Urinary bladder (tissue), 4 donors: ENCODE results near the gene RBMX. TPM values are rescaled to one million over a fixed set of nuclear protein-coding genes. Genes with fewer than 3 reads are reported as not detected.

ENCODE experiments used
- DNase-seq: peaks from one replicate; pipeline ENCODE4 v3.0.0-alpha.2; 2015; ENCODE audit errors: extremely low spot score
- H3K27ac ChIP-seq: one replicate; pipeline ENCODE4 v1.5.1; 2013; ENCODE audit warnings: low read depth, mild to moderate bottlenecking, moderate library complexity
- H3K36me3 ChIP-seq: one replicate; pipeline ENCODE4 v1.6.1; 2013; ENCODE audit warnings: mild to moderate bottlenecking, moderate library complexity; ENCODE audit not compliant: insufficient read depth
- H3K4me1 ChIP-seq: one replicate; pipeline ENCODE4 v1.6.1; 2013; ENCODE audit warnings: mild to moderate bottlenecking, moderate library complexity; ENCODE audit not compliant: insufficient read depth
- H3K4me3 ChIP-seq: one replicate; pipeline ENCODE4 v1.5.1; 2013; ENCODE audit warnings: low read depth, low read length
- WGBS: extraction: QIAGEN DNeasy Blood & Tissue Kit; methylation state at CpG from one replicate; pipeline ENCODE4 v1.1.7; 2013; 5-methylcytosine and 5-hydroxymethylcytosine counted together
- polyA plus RNA-seq: library from polyadenylated mRNA; stranded (reverse); fragments of 200-250 nt; gene quantifications from one replicate; pipeline ENCODE4 v1.2.3, GENCODE V29; 2013
- small RNA-seq: library from RNA; depleted of rRNA; stranded (forward); fragments of <200 nt; gene quantifications from one replicate; pipeline ENCODE3, GENCODE V24; 2014
- total RNA-seq: library from RNA; depleted of rRNA; stranded (reverse); fragments of >200 nt; gene quantifications from one replicate; pipeline ENCODE4 v1.2.3, GENCODE V29; 2014
- donor health status: healthy with polysubstance abuse.
- donor health status: healthy.

RBMX gene
- total and polyA plus RNA-seq, 2 donors = 124 to 234 TPM

DNA sequence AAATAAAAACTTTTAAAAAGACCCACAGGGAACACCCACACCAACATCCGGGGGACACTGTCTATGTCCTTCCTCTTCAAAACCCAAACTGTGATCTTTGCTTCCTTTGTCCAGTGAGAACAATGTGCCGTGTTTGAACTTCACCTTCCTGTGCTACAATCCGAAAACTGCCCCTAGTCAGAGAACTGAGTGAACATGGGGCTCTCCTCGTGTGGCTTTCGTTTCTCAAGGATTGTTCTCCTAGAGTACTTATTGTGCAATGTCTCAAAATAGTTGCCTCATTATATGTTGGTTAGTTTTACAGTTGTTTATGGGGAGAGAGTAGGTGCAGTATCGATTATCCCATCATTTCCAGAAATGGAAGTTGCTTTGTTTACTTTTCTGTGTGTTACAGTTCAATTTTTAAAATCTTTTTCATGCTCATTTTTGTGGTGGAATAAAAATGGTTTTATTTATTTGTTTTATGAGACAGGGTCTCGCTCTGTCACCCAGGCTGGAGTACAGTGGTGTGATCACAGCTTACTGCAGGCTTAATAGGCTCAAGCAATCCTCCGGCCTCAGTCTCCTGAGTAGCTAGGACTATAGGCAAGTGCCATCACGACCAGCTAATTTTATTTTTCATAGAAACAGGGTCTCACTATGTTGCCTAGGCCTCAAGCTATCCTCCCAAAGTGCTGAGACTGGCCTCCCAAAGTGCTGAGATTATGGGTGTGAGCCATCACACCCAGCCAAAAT is 29.9 kb downstream of the RBMX start:
- Histone ChIP-seq H3K27ac (no peak overlapping the region), H3K4me1 (no peaks in the 10 kb centered on the region), H3K36me3 (peaks cover 3% of the 10 kb centered on the region), H3K4me3 (no peak overlapping the region)
- WGBS = 76% methylated on average over 9 of the region's 9 CpGs
- no peak for DNase-seq

DNA sequence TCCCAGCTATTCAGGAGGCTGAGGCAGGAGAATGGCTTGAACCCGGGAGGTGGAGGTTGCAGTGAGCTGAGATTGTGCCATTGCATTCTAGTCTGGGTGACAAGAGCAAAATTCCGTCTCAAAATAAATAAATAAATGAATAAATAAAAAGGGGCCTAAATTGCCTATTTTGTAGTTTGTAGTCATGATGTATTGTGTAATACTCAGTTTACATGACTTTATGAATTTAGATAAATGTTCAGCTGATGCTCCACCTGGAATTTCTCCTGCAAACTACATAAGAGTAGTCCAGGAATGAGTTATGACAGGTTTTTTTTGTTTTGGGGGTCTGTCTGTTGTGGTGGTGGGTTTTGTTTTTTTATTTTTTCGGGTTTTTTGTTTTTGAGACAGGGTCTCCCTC is 31.1 kb downstream of the RBMX start:
- Histone ChIP-seq H3K27ac (no peak overlapping the region), H3K4me3 (no peak overlapping the region), H3K4me1 (no peaks in the 10 kb centered on the region), H3K36me3 (peaks cover 3% of the 10 kb centered on the region)
- DNase-seq = no peak
- 92% methylated on average over 3 of the region's 3 CpGs for WGBS

DNA sequence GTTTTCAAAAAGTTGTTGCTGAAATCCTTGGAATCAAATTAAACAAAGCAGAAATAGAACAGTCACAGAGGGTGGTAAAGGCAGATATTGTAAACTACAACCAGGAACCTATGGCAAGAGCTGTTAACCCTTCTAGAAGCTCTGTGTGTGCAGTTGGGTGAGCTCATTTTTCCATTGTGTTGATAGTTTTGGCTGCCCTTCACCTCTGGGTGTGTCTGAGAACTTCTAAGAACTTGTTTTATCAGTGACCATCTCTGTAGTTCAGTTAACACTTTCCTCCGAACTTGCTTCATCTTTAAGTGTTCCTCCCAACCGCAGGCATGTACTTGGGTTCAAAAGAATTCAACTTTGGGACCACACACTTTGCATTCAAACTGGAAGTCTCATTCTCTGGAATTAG is 32.7 kb downstream of the RBMX start:
- H3K27ac ChIP-seq = no peak overlapping the region
- 86% methylated on average over 2 of the region's 2 CpGs for WGBS
- DNase-seq = no peak
- H3K4me1 ChIP-seq = no peaks in the 10 kb centered on the region
- no peak overlapping the region for H3K4me3 ChIP-seq
- H3K36me3 ChIP-seq = peaks cover 3% of the 10 kb centered on the region

DNA sequence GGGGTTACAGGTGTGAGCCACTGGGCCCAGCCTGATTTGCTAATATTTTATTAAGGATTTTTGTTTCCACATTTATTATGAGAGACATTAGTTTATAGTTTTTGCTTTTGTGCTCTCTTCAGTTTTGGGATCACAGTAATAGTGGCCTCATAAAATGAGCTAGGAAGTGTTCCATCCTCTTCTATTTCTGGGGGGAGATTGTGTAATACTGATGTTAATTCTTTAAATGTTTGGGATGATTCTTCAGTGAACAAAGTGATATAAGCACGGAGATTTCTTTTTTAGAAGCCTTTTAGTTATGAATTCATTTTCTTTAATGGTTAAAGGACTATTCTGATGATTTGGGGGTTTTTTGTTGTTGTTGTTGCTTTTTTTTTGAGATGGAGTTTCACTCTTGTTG is 41.3 kb downstream of the RBMX start:
- no peaks in the 10 kb centered on the region for H3K4me1 ChIP-seq
- no peak overlapping the region for H3K4me3 ChIP-seq
- no peak for DNase-seq
- H3K27ac ChIP-seq = no peak overlapping the region
- no peaks in the 10 kb centered on the region for H3K36me3 ChIP-seq
- 23% methylated on average over 1 of the region's 1 CpG for WGBS

DNA sequence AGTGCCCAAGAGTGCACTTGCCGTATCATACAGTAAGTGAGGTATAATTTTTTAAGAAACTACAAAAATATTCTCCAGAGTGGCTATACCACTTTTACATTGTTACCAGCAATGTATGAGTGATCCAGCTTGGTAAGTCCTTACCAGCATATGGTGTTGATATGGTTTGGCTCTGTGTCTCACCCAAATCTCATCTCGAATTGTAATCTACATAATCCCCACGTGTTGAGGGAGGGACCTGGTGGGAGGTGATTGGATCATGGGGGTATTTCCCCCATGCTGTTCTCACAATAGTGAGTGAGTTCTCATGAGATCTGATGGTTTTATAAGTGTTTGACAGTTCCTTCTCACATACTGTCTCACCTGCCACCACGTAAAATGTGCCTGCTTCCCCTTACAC is 44.8 kb downstream of the RBMX start:
- no peak for DNase-seq
- Histone ChIP-seq H3K4me1 (no peaks in the 10 kb centered on the region), H3K36me3 (no peaks in the 10 kb centered on the region), H3K4me3 (no peak overlapping the region), H3K27ac (no peak overlapping the region)
- 69% methylated on average over 4 of the region's 4 CpGs for WGBS

DNA sequence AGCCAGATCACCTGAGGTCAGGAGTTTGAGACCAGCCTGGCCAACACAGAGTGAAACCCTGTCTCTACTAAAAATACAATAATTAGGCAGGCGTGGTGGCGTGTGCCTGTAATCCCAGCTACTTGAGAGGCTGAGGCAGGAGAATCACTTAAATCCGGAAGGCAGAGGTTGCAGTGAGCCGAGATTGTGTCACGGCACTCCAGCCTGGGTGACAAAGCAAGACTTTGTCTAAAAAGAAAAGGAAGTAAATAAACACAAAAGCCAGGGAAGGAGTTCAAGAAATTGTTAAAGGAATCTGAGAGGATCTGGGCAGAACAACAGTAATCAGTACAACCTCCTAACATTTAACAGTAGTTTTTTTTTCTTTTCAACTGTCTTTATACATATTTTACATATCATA is 51.1 kb downstream of the RBMX start:
- WGBS = 83% methylated on average over 5 of the region's 5 CpGs
- Histone ChIP-seq H3K36me3 (no peaks in the 10 kb centered on the region), H3K27ac (no peak overlapping the region), H3K4me1 (no peaks in the 10 kb centered on the region), H3K4me3 (no peak overlapping the region)
- no peak for DNase-seq

DNA sequence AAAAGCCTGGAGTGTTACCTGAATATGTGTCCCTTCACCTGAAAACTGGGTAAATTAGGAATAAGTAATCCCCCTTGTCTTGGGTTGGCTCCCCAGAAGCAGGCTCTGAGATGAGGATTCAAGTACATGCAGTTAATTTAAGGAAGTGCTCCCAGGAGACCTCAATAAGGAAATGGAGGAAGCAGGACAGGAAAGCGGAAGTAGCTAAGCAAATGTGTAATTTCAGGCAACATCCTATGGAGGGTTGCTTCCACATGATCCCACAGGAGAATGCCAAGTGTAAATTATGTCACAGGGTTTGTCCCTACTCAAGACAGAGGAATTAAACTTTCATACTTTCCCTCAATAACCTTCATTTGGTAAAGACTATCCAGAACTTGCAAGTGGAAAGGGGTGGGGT is 51.7 kb downstream of the RBMX start:
- Histone ChIP-seq H3K27ac (no peak overlapping the region), H3K4me3 (no peak overlapping the region), H3K36me3 (no peaks in the 10 kb centered on the region), H3K4me1 (no peaks in the 10 kb centered on the region)
- 92% methylated on average over 1 of the region's 1 CpG for WGBS
- DNase-seq = no peak

DNA sequence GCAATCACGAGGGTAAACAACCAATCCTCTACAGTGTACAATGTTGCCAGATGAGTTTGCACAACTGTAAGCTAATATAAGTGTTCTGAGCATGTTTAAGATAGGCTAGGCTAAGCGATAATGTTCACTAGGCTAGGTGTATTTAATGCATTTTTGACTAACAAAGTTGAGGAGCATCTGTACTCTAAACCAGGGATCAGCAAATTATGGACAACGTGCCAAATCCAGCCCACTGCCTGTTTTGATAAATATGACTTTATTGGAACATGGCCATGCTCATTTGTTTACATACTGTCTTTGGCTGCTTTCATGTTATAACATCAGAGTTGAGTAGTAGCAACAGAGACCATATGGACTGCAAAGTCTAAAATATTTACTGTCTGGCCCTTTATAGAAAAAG is 53.5 kb downstream of the RBMX start:
- WGBS = 32% methylated on average over 3 of the region's 3 CpGs
- Histone ChIP-seq H3K4me1 (no peaks in the 10 kb centered on the region), H3K27ac (no peak overlapping the region), H3K36me3 (no peaks in the 10 kb centered on the region), H3K4me3 (no peak overlapping the region)
- no peak for DNase-seq

DNA sequence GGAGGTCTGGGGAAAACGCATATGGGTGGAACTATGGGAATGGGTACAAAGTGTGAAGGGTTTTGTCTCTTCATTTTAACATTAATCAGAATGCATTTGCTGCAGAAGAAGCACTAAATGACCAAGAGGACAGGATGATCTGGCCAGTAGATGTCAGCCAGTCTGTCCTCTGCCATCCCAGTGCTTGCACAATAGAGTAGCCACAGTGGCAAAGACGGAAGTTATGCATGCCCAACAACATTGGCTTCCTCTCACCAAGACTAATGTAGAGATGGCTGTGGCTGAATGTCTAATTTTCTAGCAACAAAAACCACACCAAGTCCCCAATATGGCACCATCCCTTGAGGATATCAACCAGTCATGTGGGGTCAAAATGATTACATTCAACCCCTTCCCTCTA is 54.8 kb downstream of the RBMX start:
- H3K4me3 ChIP-seq = no peak overlapping the region
- 98% methylated on average over 2 of the region's 2 CpGs for WGBS
- no peak for DNase-seq
- no peaks in the 10 kb centered on the region for H3K4me1 ChIP-seq
- H3K27ac ChIP-seq = no peak overlapping the region
- H3K36me3 ChIP-seq = no peaks in the 10 kb centered on the region

Small RNA genes lying within 50 kb of the gene (small RNA-seq; reads per million reads assigned to genes)
- gene SNORD61 = not detected

Other genes starting within 250 kb of the RBMX start
- not detected for gene CD40LG, start 232.6 kb downstream of the RBMX start, total RNA-seq
- 0.58 TPM for gene CD40LG, start 232.6 kb downstream of the RBMX start, polyA plus RNA-seq
- 28.5 TPM for gene ARHGEF6, start 99.8 kb downstream of the RBMX start, total RNA-seq
- gene ARHGEF6, start 99.8 kb downstream of the RBMX start, polyA plus RNA-seq = 11.2 TPM
- gene GPR101, start 153.3 kb upstream of the RBMX start, total RNA-seq = not detected
- not detected for gene GPR101, start 153.3 kb upstream of the RBMX start, polyA plus RNA-seq